ENCODE measurements around the gene PXN.
"Not testable (repeated sequence)": the region's sequence is repeated elsewhere in the genome, so short reads cannot be mapped to it uniquely, and the experiment has no call there.

PXN gene

GRCh38 chr12:120224304-120225199 lies 41.0 kb downstream of the PXN start:
- no peak for DNase-seq

GRCh38 chr12:120223458-120224303 lies 41.8 kb downstream of the PXN start:
- no peak for DNase-seq

GRCh38 chr12:120222288-120222832 lies 43.2 kb downstream of the PXN start:
- no peak for DNase-seq

- no peak for DNase-seq
Observed at GRCh38 chr12:120221576-120221900, 44.0 kb downstream of the PXN start.

GRCh38 chr12:120220838-120221575 lies 44.5 kb downstream of the PXN start:
- DNase-seq: no peak

DNA sequence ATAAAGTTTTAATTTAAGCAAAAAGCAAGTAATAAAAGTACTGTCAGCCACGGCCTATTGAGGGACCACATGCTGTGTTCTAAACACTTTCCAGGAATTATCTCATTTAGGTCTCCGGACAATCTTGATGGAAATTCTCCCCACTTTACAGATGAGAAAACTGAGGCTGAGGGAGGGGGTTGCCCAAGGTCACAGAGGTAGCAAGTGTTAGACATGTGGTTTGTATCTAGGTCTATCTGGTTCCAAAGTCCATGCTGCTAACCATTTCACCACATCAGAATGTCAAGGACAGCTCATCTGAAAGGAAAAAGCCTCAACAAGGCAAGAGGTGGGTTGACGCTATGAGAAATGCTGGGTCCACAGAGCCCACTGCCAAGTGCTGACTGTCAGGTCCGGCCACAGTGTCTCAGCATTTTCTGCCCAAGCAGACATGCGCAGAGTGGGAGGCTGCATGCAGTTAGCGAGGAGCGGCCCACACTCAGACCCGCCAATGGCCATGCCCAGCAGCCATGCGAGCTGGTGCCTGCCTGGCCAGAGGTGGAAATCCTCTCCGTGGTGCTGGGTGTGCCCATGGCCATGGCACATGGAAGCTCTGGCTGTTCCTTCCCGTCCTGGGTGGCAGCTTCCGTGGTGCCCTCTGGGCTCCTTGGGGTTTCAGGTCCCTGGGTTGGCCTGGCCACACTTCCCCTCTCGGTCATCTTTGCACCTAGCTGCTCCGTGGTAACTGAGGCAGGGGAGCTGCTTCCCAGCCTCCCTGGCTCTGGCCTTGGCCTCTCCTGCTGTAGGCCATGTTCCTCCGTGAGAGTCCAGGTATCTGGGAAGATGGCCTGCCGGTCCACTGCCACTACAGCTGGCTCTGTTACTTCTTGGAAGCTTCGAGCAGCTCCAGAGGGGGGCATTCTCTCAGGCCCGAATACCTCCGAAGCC lies 46.6 kb downstream of the PXN start:
- DNase-seq: no peak

DNA sequence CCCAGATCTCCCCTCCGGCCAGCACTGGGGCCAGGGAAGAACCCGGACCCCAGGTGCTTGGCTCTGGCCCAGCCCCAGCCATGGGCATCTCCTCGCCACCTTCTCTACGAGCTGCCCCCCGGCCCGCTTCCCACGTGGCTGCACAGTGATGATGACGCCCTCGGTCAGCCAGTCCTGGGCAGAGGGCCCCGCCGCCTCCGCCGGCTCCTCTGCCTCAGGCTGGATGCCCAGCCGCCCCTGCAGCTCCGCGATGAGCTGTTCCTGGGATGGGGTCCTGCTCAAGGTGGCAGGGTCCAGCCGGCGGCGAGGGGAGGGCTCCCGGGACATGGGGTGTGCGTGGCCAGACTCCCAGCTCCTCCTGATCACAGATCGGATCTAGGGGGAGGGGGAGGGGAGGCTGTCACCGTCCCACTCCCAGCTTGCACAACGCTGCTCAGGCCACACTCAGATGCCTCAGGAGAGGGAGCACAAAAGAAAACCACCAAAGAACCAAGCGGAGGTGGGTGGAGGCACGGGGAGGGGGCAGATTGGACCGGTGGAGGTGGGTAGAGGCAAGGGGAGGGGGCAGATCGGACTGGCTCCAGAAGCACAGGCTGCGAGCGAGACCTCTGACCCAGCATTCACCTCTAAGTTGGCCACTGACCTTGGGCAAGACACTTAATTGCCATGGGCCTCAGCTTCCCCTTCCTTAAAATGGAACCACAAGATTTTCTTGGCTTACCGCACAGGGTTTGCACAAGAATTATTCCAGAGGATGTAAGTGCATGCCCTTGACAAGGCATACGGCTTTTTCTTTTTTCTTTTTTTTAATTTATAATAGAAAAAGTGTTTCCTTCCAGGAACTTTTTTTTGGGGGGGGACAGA lies 48.6 kb downstream of the PXN start:
- no peak for DNase-seq

DNA sequence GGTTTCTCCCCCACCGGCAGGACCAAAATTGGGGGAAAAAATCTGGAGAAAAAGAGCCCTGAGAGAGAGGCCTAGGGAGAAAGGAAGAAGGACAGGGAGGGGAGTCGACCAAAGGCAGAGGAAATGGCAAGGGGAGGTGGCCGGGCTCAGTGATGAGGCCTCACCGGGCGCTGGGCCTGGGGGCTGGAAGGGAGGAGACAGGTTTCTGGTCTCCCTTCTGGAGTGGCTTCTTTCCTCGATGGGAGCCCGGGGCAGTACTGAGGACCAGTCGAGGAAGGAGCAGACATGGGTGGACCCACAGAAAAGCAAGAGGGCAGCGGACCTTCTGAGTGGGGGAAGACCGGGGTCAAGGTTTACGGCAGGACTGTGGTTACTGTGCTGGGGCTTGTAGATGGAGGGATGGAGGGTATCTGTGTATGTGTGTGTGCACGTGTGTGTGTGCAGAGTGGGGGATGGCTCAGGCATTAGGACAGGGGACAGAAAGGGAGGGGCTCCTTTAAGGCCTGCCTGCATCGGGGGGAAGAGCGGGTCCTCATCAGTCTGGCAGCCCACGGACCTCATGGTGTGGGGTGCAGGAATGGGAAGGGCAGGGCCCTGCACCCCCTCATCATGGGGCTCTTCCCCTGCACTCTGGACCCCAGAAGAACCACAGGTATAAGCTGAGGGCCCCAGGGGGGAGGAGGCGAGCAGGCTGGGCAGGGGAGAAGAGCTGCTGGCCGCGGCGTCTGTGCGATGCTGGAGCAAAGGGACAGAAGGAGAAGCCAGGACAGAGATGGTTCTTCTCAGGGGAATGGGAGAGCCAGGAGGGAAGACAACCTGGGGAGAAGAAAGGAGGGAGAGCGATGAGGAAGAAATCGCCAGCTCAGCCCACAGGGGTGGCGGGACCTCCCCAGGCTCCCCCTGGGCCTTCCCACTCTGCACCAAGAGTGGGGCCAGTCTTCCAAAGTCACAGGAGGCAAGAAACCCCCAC lies 49.5 kb downstream of the PXN start:
- DNase-seq: no peak

GRCh38 chr12:120215357-120215735 lies 50.2 kb downstream of the PXN start:
- DNase-seq: no peak

GRCh38 chr12:120214626-120215356 lies 50.7 kb downstream of the PXN start:
- no peak for DNase-seq

GRCh38 chr12:120213758-120214157 lies 51.8 kb downstream of the PXN start:
- no peak for DNase-seq

DNA sequence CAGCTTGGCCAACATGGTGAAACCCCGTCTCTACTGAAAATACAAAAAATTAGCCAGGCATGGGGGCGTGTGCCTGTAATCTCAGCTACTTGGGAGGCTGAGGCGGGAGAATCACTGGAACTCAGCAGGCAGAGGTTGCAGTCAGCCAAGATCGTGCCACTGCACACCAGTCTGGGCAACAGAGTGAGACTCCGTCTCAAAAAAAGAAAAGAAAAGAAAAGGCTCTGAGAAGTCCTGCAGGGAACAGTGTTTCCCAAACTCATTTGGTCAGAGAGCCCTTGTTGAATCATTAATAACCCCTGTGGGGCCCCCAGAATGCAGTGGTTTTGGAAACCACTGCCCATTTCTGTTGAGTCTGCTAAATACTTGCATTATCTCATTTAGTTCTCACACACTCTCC lies 52.3 kb downstream of the PXN start:
- DNase-seq: not testable (repeated sequence)

GRCh38 chr12:120212301-120212700 lies 53.2 kb downstream of the PXN start:
- DNase-seq: no peak

DNA sequence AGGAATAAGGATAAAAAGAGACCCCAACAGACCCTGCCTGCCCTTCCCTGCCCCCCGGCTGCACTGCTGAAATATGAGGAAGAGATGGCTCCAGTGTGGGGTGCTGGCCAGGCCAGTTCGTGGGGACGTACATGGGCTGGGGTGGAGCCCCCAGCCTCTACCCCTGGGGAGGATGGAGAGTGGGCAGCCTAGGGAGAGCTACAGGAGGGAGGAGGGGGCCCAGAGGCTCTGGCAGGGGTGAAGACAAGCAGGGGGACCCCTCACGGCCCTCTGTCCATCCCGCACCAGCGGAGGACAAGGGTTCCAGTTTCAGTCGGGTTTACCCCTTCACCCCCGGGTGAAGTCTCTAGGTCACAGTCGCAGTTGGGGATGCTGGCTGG lies 53.6 kb downstream of the PXN start:
- DNase-seq: no peak

- no peak for DNase-seq
Observed at GRCh38 chr12:120211243-120211903, 54.2 kb downstream of the PXN start.

DNA sequence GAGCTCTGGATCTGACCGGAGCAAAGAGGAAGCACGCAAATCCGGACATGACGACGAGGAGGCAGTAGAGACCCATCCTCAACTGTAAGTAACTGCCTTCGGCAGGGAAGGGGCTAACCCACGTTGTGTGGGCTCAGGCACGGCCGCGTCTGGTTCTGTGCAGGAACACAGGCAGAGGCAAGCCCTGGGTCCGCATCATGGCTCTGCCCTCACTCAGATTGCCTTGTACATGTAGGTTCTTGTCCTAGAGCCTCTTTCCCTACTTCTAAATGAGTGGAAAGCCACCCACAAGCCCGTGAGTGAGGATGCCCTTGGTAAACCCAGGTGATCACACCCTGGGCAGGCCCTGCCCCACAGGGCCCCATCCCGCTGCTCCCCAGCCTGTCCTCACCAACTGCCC lies 55.7 kb downstream of the PXN start:
- DNase-seq: no peak

GRCh38 chr12:120207227-120207626 lies 58.3 kb downstream of the PXN start:
- DNase-seq: no peak

GRCh38 chr12:120206781-120207180 lies 58.7 kb downstream of the PXN start:
- not testable (repeated sequence) for DNase-seq
